GM18520 (cell line): ENCODE data around the gene IL3.

Experiments
- ATAC-seq: cut with Tn5 transposase; IDR thresholded peaks from one replicate; pipeline ENCODE4 v1.9.1; 2021; ENCODE audit not compliant: unreplicated experiment

Gene IL3

DNA sequence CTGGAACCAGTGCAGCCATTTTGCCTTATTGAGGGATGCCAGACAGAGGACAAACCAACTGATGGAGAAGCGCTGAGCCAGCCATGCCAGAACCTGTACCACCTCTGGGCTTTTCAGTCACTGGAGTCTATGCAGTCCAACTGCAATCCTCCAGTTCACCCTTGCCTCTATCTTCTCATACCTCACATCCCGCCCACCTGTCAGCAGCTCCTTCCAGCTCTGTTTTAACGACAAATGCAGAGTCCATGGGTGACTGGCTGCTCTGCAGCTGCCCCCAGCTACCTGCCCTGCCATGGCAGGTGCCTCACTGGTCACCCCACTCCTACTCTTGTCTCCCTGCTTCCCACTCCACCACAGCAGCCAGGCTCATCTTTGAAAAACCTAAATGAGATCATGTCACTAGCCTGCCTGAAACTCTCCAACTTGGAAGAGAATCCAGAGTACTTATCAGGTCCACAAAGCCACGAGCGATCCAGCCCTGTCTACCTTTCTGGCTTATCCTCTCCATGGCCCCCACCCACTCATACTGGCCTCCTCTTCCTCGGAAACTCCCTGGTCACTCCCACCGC lies 35.0 kb upstream of the IL3 start:
- ATAC-seq: no peak

DNA sequence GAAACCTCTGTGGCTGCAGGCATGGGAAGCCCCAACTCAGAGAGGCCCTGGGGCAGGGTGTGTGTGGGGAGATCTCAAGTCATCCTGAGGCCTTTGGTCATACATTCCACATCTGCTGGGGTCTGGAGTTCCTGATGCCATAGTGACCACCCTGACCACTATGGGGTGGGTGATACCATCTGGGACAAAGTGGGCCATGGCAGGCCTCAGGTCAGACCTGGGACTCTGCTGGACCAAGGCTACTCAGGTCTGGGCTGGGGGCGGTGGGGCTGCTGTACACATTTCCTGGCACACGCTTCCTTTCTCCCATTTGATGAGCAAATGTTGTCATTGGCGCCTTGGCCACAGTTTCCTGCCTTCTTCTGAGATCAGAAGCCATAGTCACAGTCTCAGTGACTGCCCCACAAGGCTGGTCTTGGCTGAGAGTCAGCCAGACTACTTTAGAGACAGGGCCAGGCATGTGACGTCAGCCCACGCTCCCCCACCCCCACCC lies 33.9 kb upstream of the IL3 start:
- ATAC-seq: no peak

DNA sequence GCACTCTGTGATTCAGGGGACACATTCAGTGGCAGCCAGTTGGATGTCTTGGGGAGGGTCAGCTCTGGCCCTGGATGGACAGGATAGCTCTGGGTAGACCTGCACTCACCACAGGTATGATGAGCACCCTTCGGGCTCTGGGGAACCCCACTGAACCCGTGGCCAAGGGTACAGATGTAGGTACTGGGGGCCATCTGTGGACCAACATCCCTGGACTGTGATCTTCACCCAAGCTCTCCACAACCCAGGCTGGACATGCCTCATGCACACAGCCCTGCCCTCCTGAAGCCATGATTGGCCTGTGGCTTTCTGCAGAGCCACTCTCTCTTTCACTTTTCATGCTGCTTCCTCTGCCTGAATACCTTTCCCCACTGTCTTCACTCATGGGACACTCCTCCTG lies 33.4 kb upstream of the IL3 start:
- ATAC-seq: no peak

- ATAC-seq: no peak
Measured at GRCh38 chr5:132029609-132030330, 30.7 kb upstream of the IL3 start.

- no peak for ATAC-seq
Measured at GRCh38 chr5:132030610-132031009, 29.8 kb upstream of the IL3 start.

GRCh38 chr5:132032196-132032595 lies 28.3 kb upstream of the IL3 start:
- ATAC-seq: no peak

DNA sequence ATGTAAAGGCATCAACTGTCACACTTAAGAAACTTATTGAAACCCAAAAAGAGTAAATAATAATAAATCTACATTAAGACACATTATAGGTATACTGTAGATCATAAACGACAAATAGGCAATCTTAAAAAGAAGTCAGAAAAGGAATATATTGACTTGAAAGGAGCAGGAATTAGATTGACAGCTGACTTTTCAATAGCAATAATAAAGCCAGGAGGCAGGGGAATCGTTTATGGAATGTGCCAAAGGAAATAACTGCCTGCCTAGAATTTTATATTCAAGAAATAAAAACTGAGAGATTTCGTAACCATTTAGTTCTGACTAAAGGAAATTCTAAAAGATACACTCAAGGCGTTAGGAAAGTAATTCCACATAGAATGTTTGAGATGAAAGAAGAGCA lies 27.3 kb upstream of the IL3 start:
- no peak for ATAC-seq

- ATAC-seq: no peak
Measured at GRCh38 chr5:132037353-132037752, 23.1 kb upstream of the IL3 start.

GRCh38 chr5:132044207-132044606 lies 16.2 kb upstream of the IL3 start:
- ATAC-seq: no peak

GRCh38 chr5:132046880-132047299 lies 13.6 kb upstream of the IL3 start:
- no peak for ATAC-seq

- no peak for ATAC-seq
Measured at GRCh38 chr5:132049093-132049492, 11.4 kb upstream of the IL3 start.

GRCh38 chr5:132049559-132049958 lies 10.9 kb upstream of the IL3 start:
- no peak for ATAC-seq

DNA sequence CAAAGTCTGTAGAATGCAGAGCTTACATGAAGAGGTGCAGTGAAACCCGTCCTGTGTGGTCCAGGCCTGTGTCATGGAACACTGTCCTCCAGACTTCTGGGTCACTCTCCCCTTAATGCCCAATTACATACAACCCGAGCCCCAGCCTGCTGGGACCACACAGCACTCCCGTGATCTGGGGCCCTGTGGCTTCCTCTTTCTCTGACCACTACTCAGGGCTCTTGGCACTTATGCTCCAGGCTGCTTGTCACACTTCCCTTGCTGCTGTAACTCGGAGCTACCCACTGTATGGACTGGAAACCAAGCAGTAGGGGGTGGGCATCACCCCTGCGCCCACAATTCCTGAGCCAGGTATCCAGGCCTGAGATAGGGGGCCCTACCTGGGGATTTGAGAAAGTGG lies 10.3 kb upstream of the IL3 start:
- no peak for ATAC-seq

DNA sequence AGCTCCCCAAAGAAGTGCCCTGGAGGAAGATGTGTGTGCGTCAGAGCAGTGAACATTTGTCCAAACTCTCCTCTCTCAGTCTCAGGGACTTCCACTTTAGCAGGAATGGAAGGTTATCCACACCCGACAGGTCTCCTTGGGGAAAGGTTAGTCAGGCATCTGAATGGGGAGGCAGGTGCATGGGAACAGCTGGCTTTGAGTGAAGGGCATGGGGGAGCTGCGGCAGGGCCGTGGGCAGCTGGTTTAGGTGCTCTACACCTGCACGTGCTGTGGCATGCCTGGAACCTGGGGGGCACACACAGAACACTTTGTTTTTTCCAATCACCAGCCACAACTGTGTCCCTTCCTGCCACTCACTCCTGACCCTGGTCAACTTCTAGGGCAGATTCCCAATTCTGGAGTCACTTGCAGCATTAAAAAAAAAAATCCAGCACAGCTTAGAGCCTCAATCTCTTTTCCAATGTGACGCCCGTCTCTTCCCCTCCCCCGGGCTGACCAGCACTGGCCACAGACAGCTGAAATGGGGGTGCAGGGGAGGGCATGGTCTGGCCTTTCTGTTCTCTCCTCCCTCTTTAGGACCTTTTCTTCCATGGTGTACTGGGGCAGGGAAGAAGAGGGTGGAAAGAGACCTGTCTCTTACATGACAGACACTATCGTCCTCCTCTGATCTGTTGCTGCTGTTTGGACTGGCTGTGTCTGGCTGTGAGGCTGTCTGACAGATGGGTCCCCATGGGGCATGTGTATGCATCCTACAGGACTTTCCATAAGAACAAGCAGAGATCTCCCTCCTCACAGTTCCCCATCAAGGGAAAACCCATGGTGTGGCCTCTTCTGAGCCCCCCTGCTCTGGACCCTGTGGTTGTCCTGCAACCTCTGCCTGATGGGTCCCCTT lies 9.5 kb upstream of the IL3 start:
- no peak for ATAC-seq

DNA sequence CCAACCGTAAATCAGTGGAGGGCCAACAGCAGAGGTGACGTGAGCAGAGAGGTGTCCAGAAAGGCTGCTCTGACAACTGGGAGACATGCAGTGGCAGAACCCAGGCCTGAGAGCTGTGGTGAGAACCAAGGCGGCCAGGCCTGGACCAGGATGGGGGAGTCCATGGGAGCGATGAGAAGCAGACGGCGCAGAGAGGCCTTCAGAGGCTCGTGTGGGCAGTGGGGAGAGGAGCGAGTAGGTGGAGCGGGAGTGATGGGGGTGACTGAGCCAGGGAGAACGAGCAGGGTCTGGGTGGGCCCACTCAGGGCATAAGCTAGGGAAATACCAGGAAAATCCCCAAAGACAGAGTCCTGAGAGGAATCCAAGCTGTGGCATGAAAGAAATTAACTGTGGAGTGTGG lies 7.9 kb upstream of the IL3 start:
- no peak for ATAC-seq

DNA sequence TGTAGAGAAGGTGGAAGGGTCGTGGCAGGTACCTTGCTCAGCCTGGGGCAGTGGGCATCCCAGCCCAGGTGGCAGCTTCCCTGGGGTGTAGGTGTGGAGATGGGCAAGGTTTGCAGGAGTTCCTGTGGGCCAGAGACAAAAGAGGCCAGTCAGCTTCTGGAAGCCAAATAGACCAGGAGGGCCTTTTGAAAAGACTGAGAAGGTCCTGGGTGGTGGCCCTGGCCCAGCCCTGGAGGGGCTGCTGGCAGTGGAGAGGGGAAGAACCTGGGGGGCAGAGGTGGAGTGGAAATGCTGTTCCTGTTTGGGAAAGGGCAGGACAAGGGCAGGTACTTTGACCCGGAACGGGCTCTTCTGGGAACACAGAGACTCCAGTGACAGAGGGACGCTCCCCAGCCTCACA lies 7.0 kb upstream of the IL3 start:
- ATAC-seq: no peak

DNA sequence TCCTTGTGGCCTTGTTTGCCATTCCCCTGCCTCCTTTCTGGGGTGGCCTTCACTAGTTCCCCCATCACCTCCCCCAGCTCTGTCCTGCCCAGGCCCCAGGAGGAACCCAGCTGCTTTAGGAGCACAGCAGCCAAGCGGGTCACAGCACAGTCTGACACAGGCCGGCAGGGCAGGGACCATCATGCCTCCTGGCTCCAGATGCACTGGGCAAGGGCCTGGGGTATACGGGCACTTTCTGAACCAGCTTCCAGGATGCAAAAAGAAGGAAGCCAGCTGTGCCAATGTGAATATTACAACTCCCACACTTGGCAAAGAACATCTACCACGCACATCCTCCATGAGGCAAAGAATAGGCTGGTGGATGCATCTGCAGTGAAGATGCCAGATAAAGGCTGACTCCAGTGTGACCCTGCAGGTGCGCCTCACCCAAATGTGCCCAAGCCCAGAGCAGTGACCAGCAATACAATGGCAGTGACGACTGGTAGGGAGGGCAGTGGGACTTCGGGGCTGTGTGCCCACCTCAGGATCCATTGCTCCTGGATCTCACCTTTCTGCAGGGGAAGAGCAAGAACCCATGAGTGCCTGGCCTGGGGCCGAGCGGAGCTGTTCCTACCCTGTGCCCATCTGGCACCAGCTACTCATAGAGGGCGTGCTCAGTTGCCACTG lies 6.3 kb upstream of the IL3 start:
- no peak for ATAC-seq

DNA sequence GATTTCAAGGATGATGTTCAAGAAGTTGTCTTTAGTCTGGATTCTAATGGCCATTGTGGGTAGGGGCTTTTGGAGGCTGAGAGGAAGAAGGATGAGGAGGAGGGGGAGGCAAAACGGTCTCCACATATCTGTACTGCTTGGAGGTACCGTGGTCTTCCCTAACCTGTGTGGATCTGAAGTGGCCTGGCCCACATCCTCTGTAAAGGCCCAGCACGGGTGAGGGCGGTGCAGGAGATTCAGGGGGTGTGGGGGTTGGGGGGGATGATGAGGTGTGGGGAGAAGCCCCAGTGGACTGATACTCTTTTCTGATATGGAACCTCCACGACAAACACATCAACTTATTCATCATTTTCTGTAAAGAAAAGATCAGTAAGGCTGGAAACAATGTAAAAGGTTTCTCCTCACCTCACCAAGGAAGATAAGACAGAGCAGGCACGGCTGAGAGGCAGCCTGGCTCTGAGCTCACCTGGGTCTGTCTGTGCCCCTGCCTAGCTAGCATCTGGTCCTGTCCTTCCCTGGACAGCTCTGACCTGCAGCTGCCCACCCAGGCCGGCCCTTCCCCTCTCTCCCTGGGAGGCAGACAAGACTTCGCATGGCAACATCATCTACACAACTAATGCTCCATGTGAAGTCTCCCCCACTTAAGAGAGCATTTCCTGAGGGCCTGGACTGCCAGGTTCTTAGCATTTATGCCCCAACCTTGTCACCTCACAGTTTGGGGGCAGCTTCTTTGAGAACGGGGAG lies 5.6 kb upstream of the IL3 start:
- no peak for ATAC-seq

DNA sequence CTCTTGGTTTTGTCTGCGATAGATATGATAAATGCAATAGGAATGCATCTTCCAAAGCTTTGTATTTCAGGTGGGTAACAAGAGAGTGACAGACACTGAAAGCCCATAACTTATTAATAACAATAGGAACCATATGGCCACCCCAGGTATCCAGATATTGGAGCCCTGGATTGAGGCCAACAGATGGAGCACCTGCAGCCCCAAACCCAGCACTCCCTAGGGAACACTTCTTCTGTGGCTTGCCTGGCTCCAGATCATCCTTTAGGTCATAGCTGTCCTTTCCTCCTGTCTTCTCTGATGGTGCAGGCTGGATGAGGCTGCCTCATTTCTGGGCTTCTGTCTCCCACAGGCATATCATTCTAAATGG lies 5.0 kb upstream of the IL3 start:
- no peak for ATAC-seq

- no peak for ATAC-seq
Measured at GRCh38 chr5:132055808-132056609, 4.4 kb upstream of the IL3 start.
